Tongue (tissue), 2 donors: ENCODE data around the gene MROH2A. TPM values are rescaled to one million over a fixed set of nuclear protein-coding genes. Genes with fewer than 3 reads are reported as not detected.

Experiments used
- DNase-seq: peaks from one replicate; pipeline ENCODE4 v3.0.0-alpha.2; 2015
- total RNA-seq: library from RNA; depleted of rRNA; stranded (reverse); fragments of >200 nt; gene quantifications from one replicate; pipeline ENCODE4 v1.2.3, GENCODE V29; 2014

The MROH2A gene
- total RNA-seq, 1 donor from 2014 or later: 2.5 TPM

DNA sequence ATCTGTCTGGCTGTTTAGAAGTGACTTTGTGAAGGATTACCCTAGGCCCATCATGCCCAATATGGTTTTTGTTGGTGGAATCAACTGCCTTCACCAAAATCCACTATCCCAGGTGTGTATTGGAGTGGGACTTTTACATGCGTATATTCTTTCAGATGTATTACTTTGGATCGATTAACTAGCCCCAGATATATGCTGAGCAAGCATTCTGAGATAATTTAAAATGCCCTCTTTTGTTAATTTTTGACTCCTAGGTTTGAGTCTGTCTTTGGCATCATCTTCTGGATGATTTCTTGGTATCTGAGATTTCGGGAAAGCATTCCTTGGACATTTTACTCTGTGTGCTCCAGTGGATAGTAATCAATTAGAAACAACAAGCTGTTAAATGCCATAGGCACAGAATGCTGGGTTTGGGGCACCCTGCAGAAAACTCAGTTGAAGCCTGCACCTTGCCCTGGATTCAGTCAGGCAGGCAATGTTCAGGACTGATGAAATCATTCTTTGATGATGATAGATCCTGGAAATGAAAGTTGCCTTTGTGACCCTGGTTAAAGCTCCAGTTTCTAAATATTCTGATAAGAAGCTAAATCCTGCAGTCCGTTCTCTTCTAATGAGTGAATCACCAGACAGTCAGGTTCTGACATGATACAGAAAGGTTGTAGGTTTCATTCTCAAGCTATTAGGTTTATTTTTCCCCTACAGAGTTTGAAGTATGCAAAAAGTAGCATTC, 16.9 kb upstream of the MROH2A start:
- no peak for DNase-seq

DNA sequence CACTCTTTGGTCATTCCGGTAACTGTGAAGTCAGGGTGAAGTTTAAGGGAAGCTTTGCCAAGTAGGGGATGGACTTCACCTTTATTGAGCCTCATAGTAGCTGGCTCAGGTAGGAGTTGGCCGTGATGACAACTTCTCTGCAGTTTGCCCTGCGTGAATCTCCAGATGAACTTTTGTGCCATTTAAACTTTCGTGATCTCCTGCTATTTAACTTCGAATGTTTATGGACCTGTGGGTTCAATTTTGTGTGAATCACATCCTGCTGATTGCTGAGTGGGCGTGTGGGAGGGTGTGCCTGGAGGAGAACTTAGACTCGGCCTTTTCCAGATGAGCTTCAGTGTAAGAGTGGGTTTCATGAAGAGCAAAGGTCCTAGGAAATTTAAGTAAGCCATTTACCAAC, 13.9 kb upstream of the MROH2A start:
- no peak for DNase-seq

DNA sequence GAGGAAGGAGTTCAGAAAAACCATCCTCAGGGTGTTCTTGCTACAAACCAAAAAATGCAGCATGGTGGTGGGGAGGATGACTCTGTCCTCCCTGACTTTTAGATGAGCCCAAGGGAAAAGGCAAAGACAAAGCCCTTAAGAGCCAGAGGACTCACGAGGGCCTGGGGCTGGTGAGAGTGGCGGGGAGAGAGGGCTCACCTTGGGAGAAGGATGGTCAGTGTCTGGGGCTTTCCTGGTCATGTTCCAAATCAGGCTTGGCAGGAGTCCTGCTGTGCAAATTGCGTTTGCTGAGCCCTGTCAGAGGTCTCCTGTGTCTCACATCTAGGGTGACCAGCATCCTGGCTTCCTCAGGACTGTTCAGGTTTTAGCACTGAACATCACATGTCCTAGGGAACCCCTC, 13.4 kb upstream of the MROH2A start:
- no peak for DNase-seq

DNA sequence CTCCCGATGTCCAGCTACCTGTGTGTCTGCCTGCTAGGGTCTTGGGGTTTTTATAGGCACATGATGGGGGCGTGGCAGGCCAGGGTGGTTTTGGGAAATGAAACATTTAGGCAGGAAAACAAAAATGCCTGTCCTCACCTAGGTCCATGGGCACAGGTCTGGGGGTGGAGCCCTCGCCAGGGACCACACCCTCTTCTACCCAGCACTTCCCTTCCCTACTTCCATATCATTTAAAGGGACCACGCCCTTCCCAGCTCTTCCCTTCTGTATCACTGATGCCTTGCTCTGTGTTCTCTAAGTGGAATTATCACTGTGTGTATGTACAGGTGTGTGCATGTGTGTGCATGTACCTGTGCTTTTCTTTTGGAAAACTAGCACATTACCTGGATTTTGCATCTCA, 11.7 kb upstream of the MROH2A start:
- no peak for DNase-seq

DNA sequence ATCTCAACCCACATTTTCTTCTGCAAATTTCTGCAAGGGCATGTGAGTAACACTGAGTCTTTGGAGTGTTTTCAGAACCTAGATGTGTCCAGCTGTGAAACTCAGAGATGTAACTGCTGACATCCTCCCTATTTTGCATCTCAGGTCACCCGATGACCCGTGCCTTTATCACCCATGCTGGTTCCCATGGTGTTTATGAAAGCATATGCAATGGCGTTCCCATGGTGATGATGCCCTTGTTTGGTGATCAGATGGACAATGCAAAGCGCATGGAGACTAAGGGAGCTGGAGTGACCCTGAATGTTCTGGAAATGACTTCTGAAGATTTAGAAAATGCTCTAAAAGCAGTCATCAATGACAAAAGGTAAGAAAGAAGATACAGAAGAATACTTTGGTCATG, 10.1 kb upstream of the MROH2A start:
- DNase-seq: no peak

DNA sequence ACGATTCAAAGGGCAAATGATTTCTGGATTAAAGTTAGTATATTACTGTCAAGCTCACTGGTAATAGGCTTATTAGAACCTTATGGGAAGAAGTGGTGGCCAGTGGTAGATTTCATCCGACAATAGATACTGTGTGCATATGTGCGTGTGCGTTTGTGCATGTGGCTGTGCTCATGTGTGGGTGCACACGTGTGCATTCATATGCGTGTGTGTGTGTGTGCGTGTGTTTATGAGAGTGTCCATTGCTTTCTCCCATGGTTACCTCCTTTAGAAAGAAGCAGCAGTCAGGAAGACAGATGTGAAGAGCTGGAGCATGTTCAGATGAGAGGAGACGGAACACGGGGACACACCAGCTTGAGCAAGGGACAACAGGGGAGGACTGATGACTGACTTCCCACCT, 8.9 kb upstream of the MROH2A start:
- no peak for DNase-seq

DNA sequence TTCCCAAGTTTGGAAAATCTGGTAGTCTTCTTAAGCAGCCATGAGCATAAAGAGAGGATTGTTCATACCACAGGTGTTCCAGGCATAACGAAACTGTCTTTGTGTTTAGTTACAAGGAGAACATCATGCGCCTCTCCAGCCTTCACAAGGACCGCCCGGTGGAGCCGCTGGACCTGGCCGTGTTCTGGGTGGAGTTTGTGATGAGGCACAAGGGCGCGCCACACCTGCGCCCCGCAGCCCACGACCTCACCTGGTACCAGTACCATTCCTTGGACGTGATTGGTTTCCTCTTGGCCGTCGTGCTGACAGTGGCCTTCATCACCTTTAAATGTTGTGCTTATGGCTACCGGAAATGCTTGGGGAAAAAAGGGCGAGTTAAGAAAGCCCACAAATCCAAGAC, 6.0 kb upstream of the MROH2A start:
- no peak for DNase-seq

DNA sequence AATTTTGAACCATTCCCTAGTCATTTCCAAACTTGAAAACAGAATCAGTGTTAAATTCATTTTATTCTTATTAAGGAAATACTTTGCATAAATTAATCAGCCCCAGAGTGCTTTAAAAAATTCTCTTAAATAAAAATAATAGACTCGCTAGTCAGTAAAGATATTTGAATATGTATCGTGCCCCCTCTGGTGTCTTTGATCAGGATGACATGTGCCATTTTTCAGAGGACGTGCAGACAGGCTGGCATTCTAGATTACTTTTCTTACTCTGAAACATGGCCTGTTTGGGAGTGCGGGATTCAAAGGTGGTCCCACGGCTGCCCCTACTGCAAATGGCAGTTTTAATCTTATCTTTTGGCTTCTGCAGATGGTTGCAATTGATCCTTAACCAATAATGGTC, 5.5 kb upstream of the MROH2A start:
- DNase-seq: no peak

DNA sequence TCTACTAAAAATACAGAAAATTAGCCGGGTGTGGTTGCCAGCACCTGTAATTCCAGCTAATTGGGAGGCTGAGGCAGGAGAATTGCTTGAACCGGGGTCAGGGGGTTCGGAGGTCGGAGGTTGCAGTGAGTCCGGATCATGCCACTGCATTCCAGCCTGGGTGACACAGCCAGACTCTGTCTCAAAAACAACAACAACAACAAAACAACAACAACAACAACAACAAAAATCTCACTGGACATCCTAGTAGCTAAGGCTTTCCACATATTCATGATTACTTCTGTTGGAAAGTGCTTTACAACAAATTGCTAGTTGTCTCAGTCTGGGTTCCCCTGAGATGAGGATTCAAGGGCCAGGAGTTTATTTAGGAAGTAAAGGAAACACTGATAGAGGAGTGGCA, 4.3 kb upstream of the MROH2A start:
- no peak for DNase-seq

DNA sequence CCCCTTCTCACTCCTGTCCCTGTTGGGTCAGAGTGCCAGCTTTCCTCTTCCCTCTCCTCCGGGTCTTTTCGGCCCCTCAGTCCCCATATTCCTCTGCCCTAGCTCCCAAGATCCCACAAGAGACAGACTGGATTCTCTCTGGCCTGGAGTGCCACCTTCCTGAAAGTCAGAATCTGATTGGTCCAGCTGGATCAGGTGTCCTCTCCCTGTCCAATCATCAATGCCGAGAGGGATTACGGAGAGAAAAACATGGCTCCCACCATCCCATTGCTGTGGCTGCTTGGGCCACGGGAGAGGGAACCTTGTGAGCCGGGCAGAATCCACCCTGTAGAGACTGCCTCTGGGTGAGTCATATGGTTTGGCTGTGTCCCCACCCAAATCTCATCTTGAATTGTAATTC, 2.7 kb upstream of the MROH2A start:
- DNase-seq: no peak

DNA sequence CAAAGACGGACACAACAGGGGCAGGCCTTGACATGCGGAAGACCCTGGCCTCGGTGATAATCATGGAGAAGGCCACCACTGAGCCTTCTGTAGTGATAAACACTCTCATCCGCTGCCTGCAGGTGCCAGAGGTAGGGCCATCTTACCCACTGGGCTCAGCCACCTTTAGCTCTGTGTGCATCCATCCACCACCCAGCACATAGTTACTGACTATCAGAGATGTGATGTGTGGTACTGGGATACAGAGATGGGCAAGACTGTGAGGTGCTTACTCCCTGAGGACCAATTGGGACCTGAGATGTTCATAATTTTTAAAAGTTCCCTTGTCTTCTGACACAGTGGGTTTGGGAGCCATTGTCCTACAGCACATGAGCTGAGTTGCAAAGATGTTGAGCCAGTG, 1.6 kb downstream of the MROH2A start:
- no peak for DNase-seq

DNA sequence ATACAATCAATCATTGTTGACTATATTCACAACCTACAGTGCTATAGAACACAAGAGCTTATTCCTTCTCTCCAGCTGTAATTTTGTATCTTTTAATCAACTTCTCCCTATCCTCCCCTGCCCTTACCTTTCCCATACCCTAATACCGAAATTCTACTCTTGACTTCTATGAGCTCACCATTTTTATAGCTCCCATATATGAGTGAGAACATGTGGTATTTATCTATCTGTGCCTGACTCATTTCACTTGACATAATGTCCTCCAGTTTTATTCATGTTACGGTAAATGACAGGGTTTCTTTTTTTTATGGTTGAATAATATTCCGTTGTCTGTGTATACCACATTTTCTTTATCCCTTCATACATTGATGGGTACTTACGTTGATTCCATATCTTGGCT, 2.6 kb downstream of the MROH2A start:
- DNase-seq: no peak

DNA sequence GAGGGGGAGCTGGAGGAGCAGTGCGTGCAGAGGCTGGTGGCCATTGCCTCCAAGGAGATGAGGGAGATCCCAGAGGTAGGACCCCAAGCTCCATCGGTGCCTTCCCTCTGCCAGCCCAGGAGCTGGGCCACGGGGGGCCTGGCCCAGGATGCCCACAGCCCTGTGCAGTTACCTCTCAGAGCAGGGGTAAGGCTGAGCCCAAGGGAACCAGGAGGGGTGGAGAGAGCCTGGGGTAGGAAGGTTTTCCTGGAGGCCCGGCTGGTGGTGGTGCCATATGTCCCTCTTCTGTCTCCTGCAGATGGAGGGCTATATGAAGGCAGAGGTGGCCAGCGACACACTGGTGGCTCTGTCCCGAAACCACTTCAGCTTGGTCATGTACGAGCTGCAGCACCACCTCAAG, 11.4 kb downstream of the MROH2A start:
- DNase-seq: no peak

DNA sequence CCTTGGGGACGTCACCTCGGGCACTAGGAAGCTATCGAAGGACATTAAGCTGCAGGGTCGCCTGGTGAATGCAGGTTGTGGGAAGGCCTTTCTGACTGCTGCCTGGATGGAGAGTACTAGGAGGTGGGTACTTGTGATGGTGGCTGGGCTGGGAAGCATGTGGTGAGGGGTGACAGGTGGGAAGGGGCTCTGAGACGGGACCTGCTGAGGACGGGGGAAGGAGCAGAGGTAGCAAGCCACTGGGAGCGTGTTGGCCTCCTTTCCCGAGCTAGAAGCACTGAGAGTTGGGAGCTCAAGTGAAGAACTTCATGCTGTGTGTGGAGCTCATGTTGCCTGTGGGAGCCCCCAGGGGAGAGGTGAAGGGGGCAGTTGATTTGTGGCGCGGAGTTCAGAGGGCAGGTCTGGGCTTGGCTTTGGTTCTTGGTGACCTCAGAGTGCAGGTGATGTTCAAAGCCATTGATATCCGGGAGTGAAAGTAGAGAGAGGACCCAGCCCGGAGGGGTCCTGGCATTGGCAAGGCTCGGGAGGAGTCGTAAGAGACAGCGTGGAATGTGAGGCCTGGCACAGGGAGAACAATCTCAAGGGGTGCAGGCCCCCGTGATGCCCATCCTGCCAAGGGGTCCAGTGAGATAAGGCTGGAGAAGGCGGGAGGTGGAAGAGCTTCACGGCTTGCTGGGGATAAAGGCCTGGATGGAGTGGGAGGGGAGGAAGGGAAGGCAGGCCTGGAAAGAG, 13.2 kb downstream of the MROH2A start:
- DNase-seq: no peak

DNA sequence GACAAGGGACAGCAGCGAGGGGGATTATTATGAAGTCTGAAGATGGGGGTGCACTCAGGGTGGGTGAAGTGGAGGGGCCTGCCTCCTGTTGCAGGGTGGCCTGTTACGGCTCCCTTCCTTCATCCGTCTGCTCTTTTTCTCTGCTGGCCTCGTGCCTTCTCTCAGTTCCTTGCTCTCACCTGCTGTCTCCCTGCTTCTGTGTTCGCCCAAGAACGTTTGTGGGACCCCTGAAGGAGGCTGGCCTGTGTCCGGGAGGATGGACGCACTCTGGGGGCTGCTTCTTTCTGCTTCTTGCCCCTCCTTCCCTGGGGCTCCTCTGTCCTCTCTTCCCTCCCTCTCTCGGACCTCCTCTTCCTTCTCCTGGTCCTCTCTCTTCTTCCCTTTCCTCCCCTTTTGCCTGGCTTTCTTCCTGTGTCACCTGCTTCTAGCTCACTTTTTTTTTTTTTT, 13.8 kb downstream of the MROH2A start:
- no peak for DNase-seq

DNA sequence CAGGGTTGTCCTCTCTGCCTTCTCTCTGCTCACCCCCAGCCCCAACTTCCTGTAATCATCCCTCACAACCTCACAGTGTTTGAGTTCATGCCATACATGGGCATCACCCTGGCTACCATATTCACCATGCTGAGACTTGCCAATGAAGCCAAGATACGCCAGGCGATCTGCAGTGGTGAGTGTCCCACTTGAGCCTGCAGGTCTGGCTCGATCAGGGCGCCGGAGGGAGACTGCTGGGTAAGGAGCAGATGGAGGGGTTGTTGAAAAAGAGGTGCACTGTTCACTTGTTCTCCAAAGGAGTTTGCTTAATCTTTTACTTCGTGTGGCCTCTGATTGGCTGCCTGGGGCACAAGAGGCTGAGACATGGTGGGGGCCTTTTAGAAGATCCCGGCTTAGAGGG, 14.6 kb downstream of the MROH2A start:
- DNase-seq: no peak

DNA sequence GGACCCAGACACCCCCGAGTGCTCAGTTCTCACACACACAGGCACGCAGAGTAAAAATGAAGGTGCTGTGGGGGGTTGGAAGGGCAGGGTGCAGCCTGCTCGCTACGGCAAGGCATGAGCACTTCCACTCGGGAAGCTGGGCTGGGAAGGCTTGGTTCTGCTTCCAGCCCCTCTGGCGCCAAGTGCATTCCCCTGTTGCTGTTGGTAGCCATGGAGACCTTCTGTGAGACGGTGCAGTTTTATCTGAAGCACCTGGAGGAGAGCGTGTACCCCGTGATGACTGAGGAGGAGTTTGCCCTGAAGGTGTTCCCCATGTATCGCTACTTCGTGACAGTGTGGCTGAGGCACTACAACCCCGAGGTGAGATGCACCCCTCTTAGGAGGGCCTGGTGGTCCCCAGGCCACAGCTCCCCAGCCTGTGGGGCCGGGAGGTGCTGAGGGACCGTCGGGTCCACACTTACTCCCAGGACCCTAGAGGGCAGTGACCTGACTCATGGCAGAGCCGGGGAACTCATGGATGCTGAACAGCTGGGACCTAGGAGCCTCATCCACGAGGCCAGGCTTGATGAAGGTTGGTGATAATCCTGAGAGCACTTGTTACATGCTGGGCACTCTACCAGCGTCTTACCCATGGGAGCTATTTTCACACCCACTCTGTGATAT, 15.5 kb downstream of the MROH2A start:
- no peak for DNase-seq

DNA sequence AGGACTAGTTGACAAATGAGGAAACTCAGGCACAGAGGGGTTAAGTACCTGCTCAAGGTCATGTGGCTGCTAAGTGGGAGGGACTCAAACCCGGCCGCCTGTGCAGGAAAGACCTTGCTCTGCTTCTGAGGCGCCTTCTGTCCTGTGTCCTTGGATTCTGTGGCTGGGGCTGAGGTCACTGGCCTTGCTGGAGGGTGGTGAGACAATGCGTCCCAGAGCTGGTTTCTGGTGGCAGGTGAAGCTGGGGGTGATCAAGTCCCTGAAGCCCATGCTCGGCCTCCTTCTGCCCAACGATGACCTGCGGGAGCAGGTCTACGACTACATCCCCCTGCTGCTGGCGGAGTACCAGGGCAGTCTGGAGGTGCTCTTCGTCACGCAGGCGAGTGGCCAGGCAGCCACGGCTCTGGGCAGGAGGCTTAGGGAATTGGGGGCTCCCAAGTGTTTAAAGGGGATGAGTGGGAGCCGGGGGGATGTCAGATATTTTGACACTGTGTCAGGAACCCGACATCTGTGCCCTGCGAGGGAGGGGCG, 16.1 kb downstream of the MROH2A start:
- DNase-seq: no peak

DNA sequence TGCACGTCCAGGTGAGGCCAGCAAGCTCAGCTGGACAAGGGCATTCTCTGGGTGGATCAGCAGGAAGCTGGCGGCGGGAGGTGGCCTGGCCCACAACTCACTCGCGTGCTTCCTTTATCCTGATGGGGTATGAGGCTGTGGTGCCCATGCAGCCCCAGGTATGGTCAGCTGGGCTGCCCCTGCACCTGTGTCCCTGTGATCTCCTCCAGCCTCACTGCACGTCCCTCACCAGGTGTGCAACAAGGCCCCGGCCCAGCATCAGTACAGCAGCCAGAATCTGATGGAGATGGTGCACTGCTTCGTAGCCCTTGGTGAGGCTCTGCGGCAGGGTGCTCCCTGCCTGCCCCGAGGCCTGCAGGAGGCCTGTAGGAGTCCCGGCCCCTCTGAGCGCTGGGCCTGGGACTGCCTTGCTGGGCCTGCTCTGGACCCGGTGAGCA, 17.6 kb downstream of the MROH2A start:
- DNase-seq: no peak

DNA sequence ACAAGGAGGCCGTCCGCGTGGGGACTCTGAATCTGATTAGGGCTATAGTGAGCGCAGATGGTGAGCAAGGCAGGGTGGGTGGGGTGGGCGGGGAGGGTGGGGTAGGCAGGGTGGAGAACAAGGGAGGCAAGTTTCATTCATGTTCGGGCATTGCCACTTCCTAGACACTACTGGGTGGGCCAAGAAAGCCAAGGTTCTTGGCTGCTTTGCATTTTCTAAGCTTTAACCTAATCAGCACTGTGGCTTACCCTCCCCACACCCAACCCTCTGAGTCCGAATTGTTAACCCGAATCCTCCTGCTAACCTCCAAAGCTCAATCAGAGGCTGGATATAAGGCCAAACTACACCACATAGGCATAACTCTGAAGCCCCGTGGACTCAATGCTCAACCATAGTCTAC, 18.1 kb downstream of the MROH2A start:
- DNase-seq: no peak

DNA sequence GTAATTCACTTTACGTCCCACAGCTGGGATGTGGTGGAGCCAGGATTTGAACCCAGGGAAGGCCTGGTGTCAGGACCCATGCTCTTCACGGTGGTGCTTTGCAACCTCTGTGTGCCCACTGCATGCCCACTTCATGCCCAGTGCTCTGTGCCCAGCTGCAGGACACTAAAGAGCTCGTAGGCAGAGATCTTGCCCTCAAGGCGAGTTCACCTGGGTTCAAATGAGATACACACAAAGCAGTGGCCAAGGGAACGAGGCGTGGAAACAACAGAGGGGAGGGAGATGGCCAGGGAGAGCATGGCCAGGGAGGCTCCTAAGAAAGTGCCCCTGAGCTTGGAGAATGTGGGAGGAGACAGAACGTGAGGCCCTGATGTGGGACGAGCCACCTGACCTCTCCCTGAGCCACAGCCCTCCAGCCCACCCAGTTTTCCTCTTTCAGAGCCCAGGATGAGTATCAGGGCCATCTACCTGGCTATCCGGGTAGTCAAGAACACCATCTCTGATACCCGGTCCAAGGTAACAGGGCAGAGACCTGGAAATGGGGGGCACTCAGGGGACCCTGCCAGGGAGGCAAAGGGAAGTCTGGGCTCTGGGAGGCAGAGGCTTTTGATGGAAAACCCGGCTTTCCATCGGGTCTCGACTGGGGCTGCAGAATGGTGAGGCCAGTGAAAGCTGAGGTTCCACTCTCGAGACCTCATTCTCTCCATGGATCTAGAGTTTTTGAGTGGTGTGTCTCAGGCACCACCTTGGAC, 20.4 kb downstream of the MROH2A start:
- DNase-seq: no peak

DNA sequence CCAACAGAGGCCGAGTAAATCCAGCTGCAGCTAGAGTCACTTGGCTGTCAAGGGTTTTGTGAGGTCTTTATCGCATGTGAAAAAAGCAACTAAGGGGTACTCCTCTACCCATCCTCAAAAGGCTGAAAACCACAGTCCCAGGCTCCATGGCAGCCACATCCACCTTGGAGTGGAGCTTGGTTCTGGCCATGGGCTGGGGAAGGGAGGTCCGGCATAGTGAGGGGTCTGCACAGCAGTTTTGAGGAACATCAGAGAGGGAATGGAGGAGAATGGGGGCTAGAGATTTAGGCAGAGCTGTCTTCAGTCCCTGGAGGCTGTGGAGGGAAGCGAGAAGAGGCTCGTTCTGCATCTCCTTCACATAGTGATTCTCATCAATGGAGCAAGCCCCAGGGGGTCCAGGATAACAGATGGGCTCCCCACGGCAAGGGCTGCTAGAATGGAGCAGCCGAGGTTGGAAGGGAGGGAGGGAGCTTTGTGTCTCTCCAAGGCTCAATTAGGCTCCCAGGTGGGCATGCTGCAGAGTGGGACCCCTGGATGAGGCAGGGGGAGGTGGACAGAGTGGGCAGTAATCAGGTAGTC, 21.0 kb downstream of the MROH2A start:
- no peak for DNase-seq
